Tibial nerve (tissue), 4 donors: Measurements from ENCODE around the gene OLFM2. TPM values are rescaled to one million over a fixed set of nuclear protein-coding genes. Genes with fewer than 3 reads are reported as not detected.

Experiments
- DNase-seq, 2 donors: peaks; one replicate each; pipeline ENCODE4 v3.0.0-alpha.2; 2019; ENCODE audit warnings: low spot score in 2 of 2
- H3K27ac ChIP-seq, 4 donors: fragments of 200-600 bp; sonication (generic) in 3 of 4; one replicate each; pipeline ENCODE4 v1.5.1; 2017 to 2019; ENCODE audit warnings: mild to moderate bottlenecking in 1 of 4
- H3K27me3 ChIP-seq, 2 donors: fragments of 200-600 bp; sonication (generic) in 1 of 2; one replicate each; pipeline versions ENCODE4 v1.5.1 to v1.6.0; 2017 to 2019
- H3K36me3 ChIP-seq, 3 donors: fragments of 200-600 bp; sonication (generic); one replicate each; pipeline ENCODE4 v1.5.1; 2018 to 2019
- H3K4me1 ChIP-seq, 4 donors: fragments of 200-600 bp; sonication (generic) in 3 of 4; one replicate each; pipeline ENCODE4 v1.5.1; 2017 to 2019
- H3K4me3 ChIP-seq, 4 donors: fragments of 200-600 bp; sonication (generic) in 3 of 4; one replicate each; pipeline ENCODE4 v1.5.1; 2017 to 2019; ENCODE audit warnings: mild to moderate bottlenecking in 1 of 4, moderate library complexity in 1 of 4
- H3K9me3 ChIP-seq, 4 donors: fragments of 200-600 bp; sonication (generic) in 3 of 4; one replicate each; pipeline ENCODE4 v1.5.1; 2017 to 2019
- CTCF ChIP-seq, 5 experiments: fragments of 200-600 bp in 3 of 5; fragments of 450-650 bp in 2 of 5; sonication (generic) in 3 of 5; IDR thresholded peaks; one replicate each; pipeline ENCODE4 v1.5.1; 2016 to 2019; ENCODE audit warnings: antibody characterized with exemption in 5 of 5, mild to moderate bottlenecking in 3 of 5, moderate library complexity in 2 of 5
- EP300 ChIP-seq, 2 donors: sonication (generic); formaldehyde crosslinking; IDR thresholded peaks; one replicate each; pipeline ENCODE4 v1.6.1; 2017; ENCODE audit warnings: antibody characterized with exemption in 2 of 2, mild to moderate bottlenecking in 1 of 2
- POLR2A ChIP-seq, 2 donors: fragments of 450-650 bp; IDR thresholded peaks; one replicate each; pipeline ENCODE4 v1.6.1; 2017; ENCODE audit warnings: antibody characterized with exemption in 2 of 2, mild to moderate bottlenecking in 2 of 2, moderate library complexity in 2 of 2
- WGBS, 2 donors: methylation state at CpG; one replicate each; pipeline ENCODE4 v1.1.5; 2018; 5-methylcytosine and 5-hydroxymethylcytosine counted together
- total RNA-seq, 4 donors: library from RNA; depleted of rRNA; stranded (reverse); fragments of >200 nt; gene quantifications; one replicate each; pipeline ENCODE4 v1.1.0, GENCODE V29; 2016

The OLFM2 gene
- total RNA-seq, 4 donors from 2014 or later: 4.8 to 12.6 (median 8.8) TPM

- peaks cover 0 to 92% (median 0%) of the 10 kb centered on the region in 3 donors for H3K36me3 ChIP-seq
- DNase-seq: no peak
- H3K9me3 ChIP-seq: no peaks in the 10 kb centered on the region
- no peaks in the 10 kb centered on the region for H3K27me3 ChIP-seq
- no peak for TF ChIP-seq CTCF (IDR thresholded peaks at IDR 0.05)
- peaks cover 0 to 3% (median 0%) of the 10 kb centered on the region in 4 donors for H3K4me1 ChIP-seq
- no peak overlapping the region for H3K27ac ChIP-seq
- 69 to 71% methylated on average over 14 of the region's 14 CpGs for WGBS, 2 donors
- no peak overlapping the region for H3K4me3 ChIP-seq
These were observed 29.7 kb upstream of the OLFM2 start for GRCh38 chr19:9966024-9966423.

GRCh38 chr19:9962623-9963290, 26.4 kb upstream of the OLFM2 start:
- no peaks in the 10 kb centered on the region for H3K9me3 ChIP-seq
- no peak overlapping the region for H3K4me3 ChIP-seq
- H3K36me3 ChIP-seq: peaks cover 0 to 97% (median 0%) of the 10 kb centered on the region in 3 donors
- no peak for TF ChIP-seq EP300 (IDR thresholded peaks at IDR 0.05)
- no peak for TF ChIP-seq POLR2A (IDR thresholded peaks at IDR 0.05)
- no peak for TF ChIP-seq CTCF (IDR thresholded peaks at IDR 0.05)
- H3K27ac ChIP-seq: no peak overlapping the region
- no peak for DNase-seq
- no peaks in the 10 kb centered on the region for H3K4me1 ChIP-seq
- 62 to 65% methylated on average over 7 of the region's 7 CpGs for WGBS, 2 donors
- no peaks in the 10 kb centered on the region for H3K27me3 ChIP-seq

GRCh38 chr19:9961103-9961502, 24.8 kb upstream of the OLFM2 start:
- Histone ChIP-seq H3K36me3 (peaks cover 0 to 85% (median 0%) of the 10 kb centered on the region in 3 donors), H3K27me3 (no peaks in the 10 kb centered on the region), H3K9me3 (no peaks in the 10 kb centered on the region), H3K4me1 (no peaks in the 10 kb centered on the region), H3K4me3 (no peak overlapping the region), H3K27ac (no peak overlapping the region)
- DNase-seq: no peak
- 92 to 94% methylated on average over 4 of the region's 4 CpGs for WGBS, 2 donors
- no peak for TF ChIP-seq CTCF (IDR thresholded peaks at IDR 0.05)

GRCh38 chr19:9958379-9958821, 22.1 kb upstream of the OLFM2 start:
- no peak for TF ChIP-seq POLR2A (IDR thresholded peaks at IDR 0.05)
- no peak for TF ChIP-seq CTCF (IDR thresholded peaks at IDR 0.05)
- no peak for TF ChIP-seq EP300 (IDR thresholded peaks at IDR 0.05)
- Histone ChIP-seq H3K36me3 (peaks cover 0 to 60% (median 0%) of the 10 kb centered on the region in 3 donors), H3K4me3 (no peak overlapping the region), H3K9me3 (no peaks in the 10 kb centered on the region), H3K27ac (no peak overlapping the region), H3K27me3 (no peaks in the 10 kb centered on the region), H3K4me1 (no peaks in the 10 kb centered on the region)
- WGBS, 2 donors: 75 to 84% methylated on average over 1 of the region's 1 CpG
- DNase-seq: peak in 1 of 2 donors; percentile 24

GRCh38 chr19:9956956-9957355, 20.6 kb upstream of the OLFM2 start:
- Histone ChIP-seq H3K27me3 (no peaks in the 10 kb centered on the region), H3K9me3 (no peaks in the 10 kb centered on the region), H3K4me1 (no peaks in the 10 kb centered on the region), H3K4me3 (no peak overlapping the region), H3K27ac (no peak overlapping the region), H3K36me3 (peaks cover 0 to 45% (median 0%) of the 10 kb centered on the region in 3 donors)
- no peak for DNase-seq
- TF ChIP-seq POLR2A (IDR thresholded peaks at IDR 0.05) (no peak), EP300 (IDR thresholded peaks at IDR 0.05) (no peak), CTCF (IDR thresholded peaks at IDR 0.05) (no peak)
- 65 to 67% methylated on average over 3 of the region's 3 CpGs for WGBS, 2 donors
